ENCODE results near the gene IL24.

IL24 gene

GRCh38 chr1:206878456-206878855 lies 18.8 kb upstream of the IL24 start:
- no peaks in the 10 kb centered on the region for H3K4me1 ChIP-seq (ENCODE audit: control extremely low read depth in 1 of 4, control insufficient read depth in 4 of 4, insufficient read depth in 4 of 4, low read length in 3 of 4)
- POLR2A ChIA-PET = no interaction called here
- peaks cover 5 to 24% (median 9%) of the 10 kb centered on the region in 5 experiments for H3K9me3 ChIP-seq (ENCODE audit: control extremely low read depth in 1 of 5, control insufficient read depth in 4 of 5, insufficient read depth in 2 of 5, low read depth in 1 of 5, low read length in 4 of 5)
- H3K36me3 ChIP-seq (ENCODE audit: control insufficient read depth in 4 of 4, insufficient read depth in 4 of 4, low read length in 3 of 4) = no peaks in the 10 kb centered on the region
- CTCF ChIA-PET = interaction anchor here (0.6 to 1.9 kb wide), 5 partner anchors 10 to 508 kb away, joined by 3 to 4 read pairs (median 4); no protein-coding TSS in a partner anchor
- H3K27ac ChIP-seq (ENCODE audit: insufficient read depth in 1 of 2, low read depth in 1 of 2, low read length in 2 of 2, poor library complexity in 1 of 2, severe bottlenecking in 2 of 2) = no peak overlapping the region
- peak in 2 of 3 donors; percentile 13 to 22 for DNase-seq
- H3K4me3 ChIP-seq (ENCODE audit: control insufficient read depth in 1 of 7, extremely low read depth in 1 of 7, insufficient read depth in 4 of 7, low read depth in 2 of 7, low read length in 6 of 7) = no peak overlapping the region
- no peaks in the 10 kb centered on the region for H3K27me3 ChIP-seq (replicated peaks in 2 of 5; ENCODE audit: control insufficient read depth in 4 of 5, insufficient read depth in 5 of 5, low read length in 4 of 5)

DNA sequence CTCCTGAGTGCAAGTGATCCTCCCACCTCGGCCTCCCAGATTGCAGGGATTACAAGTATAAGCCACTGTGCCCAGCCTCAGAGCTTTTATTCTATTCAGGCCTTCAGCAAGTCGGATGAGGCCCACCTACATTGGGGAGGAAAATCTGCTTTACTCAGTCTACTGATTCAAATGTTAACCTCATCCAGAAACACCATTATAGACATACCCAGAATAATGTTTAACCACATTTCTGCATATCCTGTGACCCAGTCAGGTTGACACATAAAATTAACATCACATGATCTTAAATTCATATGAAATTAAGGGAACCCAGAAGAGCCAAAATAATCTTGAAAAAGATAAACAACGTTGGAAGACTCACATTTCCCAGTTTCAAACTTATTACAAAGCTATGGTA lies 16.9 kb upstream of the IL24 start:
- Histone ChIP-seq H3K27ac (ENCODE audit: insufficient read depth in 1 of 2, low read depth in 1 of 2, low read length in 2 of 2, poor library complexity in 1 of 2, severe bottlenecking in 2 of 2) (no peak overlapping the region), H3K4me3 (ENCODE audit: control insufficient read depth in 1 of 7, extremely low read depth in 1 of 7, insufficient read depth in 4 of 7, low read depth in 2 of 7, low read length in 6 of 7) (no peak overlapping the region), H3K27me3 (replicated peaks in 2 of 5; ENCODE audit: control insufficient read depth in 4 of 5, insufficient read depth in 5 of 5, low read length in 4 of 5) (no peaks in the 10 kb centered on the region), H3K4me1 (ENCODE audit: control extremely low read depth in 1 of 4, control insufficient read depth in 4 of 4, insufficient read depth in 4 of 4, low read length in 3 of 4) (no peaks in the 10 kb centered on the region), H3K36me3 (ENCODE audit: control insufficient read depth in 4 of 4, insufficient read depth in 4 of 4, low read length in 3 of 4) (no peaks in the 10 kb centered on the region), H3K9me3 (ENCODE audit: control extremely low read depth in 1 of 5, control insufficient read depth in 4 of 5, insufficient read depth in 2 of 5, low read depth in 1 of 5, low read length in 4 of 5) (peaks cover 3 to 24% (median 9%) of the 10 kb centered on the region in 5 experiments)
- ChIA-PET POLR2A (no interaction called here), CTCF (interaction anchor here (1.0 to 1.7 kb wide), 4 partner anchors 10 to 52 kb away, joined by 3 to 4 read pairs (median 4); no protein-coding TSS in a partner anchor)
- WGBS (ENCODE audit: insufficient coverage) = 100% methylated on average over 2 of the region's 3 CpGs
- DNase-seq = no peak

- H3K36me3 ChIP-seq (ENCODE audit: control insufficient read depth in 4 of 4, insufficient read depth in 4 of 4, low read length in 3 of 4) = no peaks in the 10 kb centered on the region
- H3K27me3 ChIP-seq (replicated peaks in 2 of 5; ENCODE audit: control insufficient read depth in 4 of 5, insufficient read depth in 5 of 5, low read length in 4 of 5) = no peaks in the 10 kb centered on the region
- POLR2A ChIA-PET = no interaction called here
- no peak for DNase-seq
- CTCF ChIA-PET = interaction anchor here (1.2 to 1.7 kb wide), 2 partner anchors 15 to 29 kb away, joined by 3 to 9 read pairs; partner anchors contain the start of gene IL24
- H3K9me3 ChIP-seq (ENCODE audit: control extremely low read depth in 1 of 5, control insufficient read depth in 4 of 5, insufficient read depth in 2 of 5, low read depth in 1 of 5, low read length in 4 of 5) = peaks cover 2 to 14% (median 9%) of the 10 kb centered on the region in 5 experiments
- H3K4me1 ChIP-seq (ENCODE audit: control extremely low read depth in 1 of 4, control insufficient read depth in 4 of 4, insufficient read depth in 4 of 4, low read length in 3 of 4) = no peaks in the 10 kb centered on the region
- no peak overlapping the region for H3K4me3 ChIP-seq (ENCODE audit: control insufficient read depth in 1 of 7, extremely low read depth in 1 of 7, insufficient read depth in 4 of 7, low read depth in 2 of 7, low read length in 6 of 7)
- WGBS (ENCODE audit: insufficient coverage) = no CpG with 5 or more reads among the region's 3 CpGs
- H3K27ac ChIP-seq (ENCODE audit: insufficient read depth in 1 of 2, low read depth in 1 of 2, low read length in 2 of 2, poor library complexity in 1 of 2, severe bottlenecking in 2 of 2) = no peak overlapping the region
Measured at GRCh38 chr1:206882555-206882954, 14.7 kb upstream of the IL24 start.

DNA sequence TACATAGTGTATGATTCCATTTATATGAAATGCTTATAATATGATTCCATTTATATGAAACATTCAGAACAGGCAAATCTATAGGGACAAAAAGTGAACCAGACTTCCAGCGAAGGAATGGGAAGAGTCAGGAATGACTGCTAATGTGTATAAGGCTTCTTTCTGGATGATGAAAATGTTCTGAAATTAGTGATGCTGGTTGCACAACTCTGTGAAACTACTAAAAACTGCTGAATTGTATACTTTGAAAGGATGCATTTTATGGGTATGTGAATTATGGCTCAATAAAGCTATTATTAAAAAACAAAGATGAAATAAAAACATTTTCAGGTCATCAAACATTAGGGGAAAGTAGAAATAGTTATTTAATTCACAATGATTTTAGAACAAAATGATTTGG lies 14.1 kb upstream of the IL24 start:
- WGBS (ENCODE audit: insufficient coverage) = 100% methylated on average over 1 of the region's 1 CpG
- Histone ChIP-seq H3K4me3 (ENCODE audit: control insufficient read depth in 1 of 7, extremely low read depth in 1 of 7, insufficient read depth in 4 of 7, low read depth in 2 of 7, low read length in 6 of 7) (no peak overlapping the region), H3K36me3 (ENCODE audit: control insufficient read depth in 4 of 4, insufficient read depth in 4 of 4, low read length in 3 of 4) (no peaks in the 10 kb centered on the region), H3K9me3 (ENCODE audit: control extremely low read depth in 1 of 5, control insufficient read depth in 4 of 5, insufficient read depth in 2 of 5, low read depth in 1 of 5, low read length in 4 of 5) (peaks cover 2 to 9% (median 7%) of the 10 kb centered on the region in 5 experiments), H3K27ac (ENCODE audit: insufficient read depth in 1 of 2, low read depth in 1 of 2, low read length in 2 of 2, poor library complexity in 1 of 2, severe bottlenecking in 2 of 2) (no peak overlapping the region), H3K4me1 (ENCODE audit: control extremely low read depth in 1 of 4, control insufficient read depth in 4 of 4, insufficient read depth in 4 of 4, low read length in 3 of 4) (no peaks in the 10 kb centered on the region), H3K27me3 (replicated peaks in 2 of 5; ENCODE audit: control insufficient read depth in 4 of 5, insufficient read depth in 5 of 5, low read length in 4 of 5) (no peaks in the 10 kb centered on the region)
- ChIA-PET CTCF (interaction anchor here (1.1 to 3.4 kb wide), 6 partner anchors 12 to 156 kb away, joined by 3 to 12 read pairs (median 4); partner anchors contain the start of gene IL20), POLR2A (no interaction called here)
- DNase-seq = no peak

DNA sequence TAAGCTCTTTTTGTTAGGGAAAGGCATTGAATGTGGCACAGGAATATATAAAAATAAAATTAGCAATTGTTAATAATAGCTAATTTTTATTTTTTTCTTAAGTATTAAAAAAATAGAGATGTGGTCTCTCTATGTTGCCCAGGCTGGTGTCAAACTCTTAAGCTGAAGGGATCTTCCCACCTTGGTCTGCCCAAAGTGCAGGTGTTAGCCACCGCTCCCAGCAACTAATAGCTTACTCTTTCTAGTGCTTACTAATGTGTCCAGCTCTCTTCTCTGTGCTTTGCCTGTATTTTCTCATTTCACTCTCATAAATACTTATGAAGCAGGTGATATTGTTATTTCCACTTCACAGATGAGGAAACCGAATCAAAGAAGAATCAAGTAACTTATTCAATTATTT lies 13.4 kb upstream of the IL24 start:
- WGBS (ENCODE audit: insufficient coverage) = 100% methylated on average over 1 of the region's 2 CpGs
- POLR2A ChIA-PET = no interaction called here

GRCh38 chr1:206885341-206886060 lies 11.7 kb upstream of the IL24 start:
- H3K27me3 ChIP-seq (replicated peaks in 2 of 5; ENCODE audit: control insufficient read depth in 4 of 5, insufficient read depth in 5 of 5, low read length in 4 of 5) = no peaks in the 10 kb centered on the region
- 100% methylated on average over 1 of the region's 3 CpGs for WGBS (ENCODE audit: insufficient coverage)
- POLR2A ChIA-PET = no interaction called here
- H3K9me3 ChIP-seq (ENCODE audit: control extremely low read depth in 1 of 5, control insufficient read depth in 4 of 5, insufficient read depth in 2 of 5, low read depth in 1 of 5, low read length in 4 of 5) = peaks cover 0 to 2% (median 0%) of the 10 kb centered on the region in 5 experiments
- no peak for DNase-seq
- no peak overlapping the region for H3K4me3 ChIP-seq (ENCODE audit: control insufficient read depth in 1 of 7, extremely low read depth in 1 of 7, insufficient read depth in 4 of 7, low read depth in 2 of 7, low read length in 6 of 7)
- CTCF ChIA-PET = interaction anchor here (1.1 to 3.4 kb wide), 6 partner anchors 10 to 159 kb away, joined by 3 to 12 read pairs (median 4); no protein-coding TSS in a partner anchor
- H3K27ac ChIP-seq (ENCODE audit: insufficient read depth in 1 of 2, low read depth in 1 of 2, low read length in 2 of 2, poor library complexity in 1 of 2, severe bottlenecking in 2 of 2) = no peak overlapping the region
- no peaks in the 10 kb centered on the region for H3K36me3 ChIP-seq (ENCODE audit: control insufficient read depth in 4 of 4, insufficient read depth in 4 of 4, low read length in 3 of 4)
- peaks cover 0 to 2% (median under 1%) of the 10 kb centered on the region in 4 experiments for H3K4me1 ChIP-seq (ENCODE audit: control extremely low read depth in 1 of 4, control insufficient read depth in 4 of 4, insufficient read depth in 4 of 4, low read length in 3 of 4)

More for the DNA sequence above, 13.4 kb upstream of the IL24 start:
- H3K36me3 ChIP-seq (ENCODE audit: control insufficient read depth in 4 of 4, insufficient read depth in 4 of 4, low read length in 3 of 4) = no peaks in the 10 kb centered on the region
- CTCF ChIA-PET = interaction anchor here (1.1 to 3.4 kb wide), 7 partner anchors 12 to 157 kb away, joined by 3 to 12 read pairs (median 5); partner anchors contain the start of gene IL20
- no peak for DNase-seq
- no peak overlapping the region for H3K27ac ChIP-seq (ENCODE audit: insufficient read depth in 1 of 2, low read depth in 1 of 2, low read length in 2 of 2, poor library complexity in 1 of 2, severe bottlenecking in 2 of 2)
- H3K4me3 ChIP-seq (ENCODE audit: control insufficient read depth in 1 of 7, extremely low read depth in 1 of 7, insufficient read depth in 4 of 7, low read depth in 2 of 7, low read length in 6 of 7) = no peak overlapping the region
- H3K9me3 ChIP-seq (ENCODE audit: control extremely low read depth in 1 of 5, control insufficient read depth in 4 of 5, insufficient read depth in 2 of 5, low read depth in 1 of 5, low read length in 4 of 5) = peaks cover 0 to 5% (median 2%) of the 10 kb centered on the region in 5 experiments
- H3K27me3 ChIP-seq (replicated peaks in 2 of 5; ENCODE audit: control insufficient read depth in 4 of 5, insufficient read depth in 5 of 5, low read length in 4 of 5) = no peaks in the 10 kb centered on the region
- no peaks in the 10 kb centered on the region for H3K4me1 ChIP-seq (ENCODE audit: control extremely low read depth in 1 of 4, control insufficient read depth in 4 of 4, insufficient read depth in 4 of 4, low read length in 3 of 4)

- no peak for DNase-seq
- 100% methylated on average over 1 of the region's 1 CpG for WGBS (ENCODE audit: insufficient coverage)
- CTCF ChIA-PET = interaction anchor here (0.6 to 2.3 kb wide), 3 partner anchors 12 to 373 kb away, joined by 3 to 8 read pairs (median 3); no protein-coding TSS in a partner anchor
- no peaks in the 10 kb centered on the region for H3K27me3 ChIP-seq (replicated peaks in 2 of 5; ENCODE audit: control insufficient read depth in 4 of 5, insufficient read depth in 5 of 5, low read length in 4 of 5)
- H3K9me3 ChIP-seq (ENCODE audit: control extremely low read depth in 1 of 5, control insufficient read depth in 4 of 5, insufficient read depth in 2 of 5, low read depth in 1 of 5, low read length in 4 of 5) = peaks cover 0 to 1% (median 0%) of the 10 kb centered on the region in 5 experiments
- POLR2A ChIA-PET = no interaction called here
- no peaks in the 10 kb centered on the region for H3K36me3 ChIP-seq (ENCODE audit: control insufficient read depth in 4 of 4, insufficient read depth in 4 of 4, low read length in 3 of 4)
- H3K4me1 ChIP-seq (ENCODE audit: control extremely low read depth in 1 of 4, control insufficient read depth in 4 of 4, insufficient read depth in 4 of 4, low read length in 3 of 4) = peaks cover 0 to 9% (median 2%) of the 10 kb centered on the region in 4 experiments
- H3K4me3 ChIP-seq (ENCODE audit: control insufficient read depth in 1 of 7, extremely low read depth in 1 of 7, insufficient read depth in 4 of 7, low read depth in 2 of 7, low read length in 6 of 7) = no peak overlapping the region
- no peak overlapping the region for H3K27ac ChIP-seq (ENCODE audit: insufficient read depth in 1 of 2, low read depth in 1 of 2, low read length in 2 of 2, poor library complexity in 1 of 2, severe bottlenecking in 2 of 2)
Measured at GRCh38 chr1:206886831-206887230, 10.4 kb upstream of the IL24 start.

All from common myeloid progenitor, CD34-positive (primary cell).